ENCODE measurements around the gene MIPEP.
"Not testable (repeated sequence)": the region's sequence is repeated elsewhere in the genome, so short reads cannot be mapped to it uniquely, and the experiment has no call there.

DNA sequence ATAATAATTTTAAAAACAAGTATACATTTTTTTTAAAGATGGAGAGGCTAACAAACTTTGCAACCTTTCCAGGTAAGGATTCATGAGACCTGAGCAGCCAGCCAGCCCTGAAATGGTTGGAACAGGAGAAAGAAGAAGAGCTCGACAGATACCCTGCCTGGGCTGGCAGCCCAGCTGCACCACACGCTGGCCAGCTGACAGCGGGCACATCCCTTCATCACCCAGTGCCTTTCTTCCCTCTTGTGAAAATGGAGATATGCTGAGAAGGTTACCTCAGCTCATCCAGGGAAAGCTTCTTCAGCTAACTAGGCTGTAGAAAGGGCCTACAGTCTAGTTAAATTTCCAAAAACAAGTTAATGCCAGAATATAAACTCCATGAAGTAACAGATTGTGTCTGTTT is 4.8 kb downstream of the MIPEP start:
- not testable (repeated sequence) for TF ChIP-seq POLR2A, POLR2AphosphoS5 (IDR thresholded peaks at IDR 0.05)
